GM19452 (cell line): ENCODE measurements around the gene RNASE3.
"Not testable (repeated sequence)": the region's sequence is repeated elsewhere in the genome, so short reads cannot be mapped to it uniquely, and the experiment has no call there.

Experiments used
- ATAC-seq: cut with Tn5 transposase; IDR thresholded peaks from one replicate; pipeline ENCODE4 v1.9.1; 2021; ENCODE audit not compliant: unreplicated experiment

Gene RNASE3

DNA sequence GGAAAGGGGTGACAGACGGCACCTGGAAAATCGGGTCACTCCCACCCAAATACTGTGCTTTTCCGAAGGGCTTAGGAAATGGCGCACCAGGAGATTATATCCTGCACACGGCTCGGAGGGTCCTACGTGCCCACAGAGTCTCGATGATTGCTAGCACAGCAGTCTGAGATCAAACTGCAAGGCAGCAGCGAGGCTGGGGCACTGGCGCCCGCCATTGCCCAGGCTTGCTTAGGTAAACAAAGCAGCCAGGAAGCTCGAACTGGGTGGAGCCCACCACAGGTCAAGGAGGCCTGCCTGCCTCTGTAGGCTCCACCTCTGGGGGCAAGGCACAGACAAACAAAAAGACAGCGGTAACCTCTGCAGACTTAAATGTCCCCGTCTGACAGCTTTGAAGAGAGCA is 19.6 kb downstream of the RNASE3 start:
- not testable (repeated sequence) for ATAC-seq

GRCh38 chr14:20919038-20919756 is 28.0 kb downstream of the RNASE3 start:
- ATAC-seq: not testable (repeated sequence)

DNA sequence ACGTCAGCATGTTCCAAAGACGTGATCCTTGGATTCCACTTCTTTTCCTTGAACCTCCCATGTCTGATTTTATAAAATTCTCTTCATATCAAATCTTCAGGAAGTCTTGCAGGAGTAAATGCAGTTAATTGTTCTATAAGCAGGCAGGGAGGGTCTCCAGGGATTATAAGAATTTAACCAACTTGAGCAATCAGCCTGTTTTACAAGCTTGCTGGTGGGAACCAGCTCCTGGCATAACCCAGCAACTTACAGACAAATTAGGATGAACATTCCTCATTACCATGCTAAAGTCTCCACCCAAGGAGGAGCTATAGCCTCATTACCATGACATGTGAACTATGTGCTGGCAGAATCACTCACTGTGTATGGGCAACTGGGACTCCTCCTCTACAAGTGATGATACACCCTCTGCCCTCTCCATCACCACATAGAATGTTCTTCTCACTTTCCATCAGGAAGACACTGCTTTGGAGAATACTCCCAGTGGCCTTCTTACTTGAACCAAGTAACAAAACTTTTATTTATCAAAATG is 32.6 kb downstream of the RNASE3 start:
- not testable (repeated sequence) for ATAC-seq

DNA sequence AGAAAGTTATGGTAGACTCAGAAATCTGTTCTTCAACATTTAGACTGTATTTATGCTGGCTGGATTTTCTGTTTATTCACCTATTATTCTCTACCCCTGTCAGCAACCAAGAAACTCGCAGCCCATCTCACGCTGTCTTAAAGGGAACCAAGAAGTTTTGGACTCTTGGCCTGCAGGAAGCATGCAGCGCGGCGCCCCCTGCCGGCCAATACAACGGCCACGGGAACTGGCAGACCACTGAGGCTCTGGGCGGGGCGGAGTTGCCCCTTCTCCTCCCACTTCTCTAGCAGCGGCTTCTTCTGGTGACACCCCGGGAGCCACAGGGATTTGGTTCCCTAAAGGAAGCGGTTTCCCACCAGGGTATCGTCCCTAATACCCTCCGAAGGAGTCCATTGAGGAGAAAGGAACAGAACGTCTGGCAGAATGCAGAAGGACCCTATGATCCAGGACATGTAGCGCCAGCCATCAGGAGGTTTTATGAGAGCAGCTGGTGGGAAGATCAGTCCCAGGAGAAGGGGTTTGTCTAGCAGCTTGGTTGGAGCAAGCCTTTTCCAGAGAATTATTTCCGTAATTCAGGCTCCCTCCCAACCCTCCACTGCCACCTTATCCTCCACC is 43.1 kb downstream of the RNASE3 start:
- no peak for ATAC-seq

- no peak for ATAC-seq
Observed at GRCh38 chr14:20935303-20935984, 44.3 kb downstream of the RNASE3 start.
